Stimulated activated CD4-positive, alpha-beta T cell treated with anti-CD3 and anti-CD28 coated beads, Interleukin-4, amount 100 ng/mL, for 24 hours (primary cell): ENCODE data around the gene RELCH.

Experiments used
- DNase-seq: peaks from one replicate; pipeline ENCODE4 v3.0.0-alpha.2; 2020

The RELCH gene

GRCh38 chr18:62340996-62341395 lies 153.9 kb downstream of the RELCH start:
- DNase-seq, result no peak

GRCh38 chr18:62341473-62341872 lies 154.4 kb downstream of the RELCH start:
- DNase-seq, result no peak

DNA sequence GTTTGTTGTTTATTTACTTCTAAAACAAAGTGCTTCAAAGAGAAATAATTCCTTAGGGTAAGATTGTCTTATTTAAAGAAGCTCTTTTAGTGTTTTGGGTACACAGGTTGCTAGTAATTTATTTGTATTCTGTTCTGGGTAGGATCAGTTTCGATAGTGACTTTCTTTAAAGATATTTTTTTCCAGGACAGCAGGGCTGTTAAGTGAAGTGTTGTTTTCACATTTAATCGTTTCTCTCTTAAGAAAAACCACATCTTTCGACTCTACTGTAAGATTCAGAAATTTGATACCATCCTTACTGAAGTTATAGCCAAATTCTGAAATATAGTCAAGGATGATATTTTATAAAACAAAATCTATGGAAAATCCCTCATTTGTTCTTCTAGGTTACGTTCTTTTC lies 155.8 kb downstream of the RELCH start:
- DNase-seq, result no peak

- DNase-seq, result no peak
Observed at GRCh38 chr18:62343316-62343715, 156.3 kb downstream of the RELCH start.

DNA sequence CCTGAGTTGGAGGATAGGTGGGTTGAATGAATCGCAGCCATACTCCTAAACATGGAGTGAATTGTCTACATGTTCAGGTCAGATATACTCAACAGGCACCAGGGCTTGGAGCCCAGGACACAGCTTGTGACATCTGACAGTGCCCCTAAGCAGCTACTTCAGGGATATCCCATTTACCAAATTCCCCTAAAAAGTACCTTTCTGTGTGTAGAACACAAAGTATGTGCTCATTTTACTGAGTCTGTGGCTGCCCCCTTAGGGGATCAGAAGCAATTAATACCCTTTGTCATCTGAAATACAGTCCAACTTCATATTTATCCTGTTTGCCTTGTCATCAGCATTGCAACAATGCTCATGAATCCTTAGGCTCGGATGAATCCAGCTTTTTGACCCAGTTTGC lies 158.9 kb downstream of the RELCH start:
- DNase-seq, result no peak

- DNase-seq, result no peak
Observed at GRCh38 chr18:62346333-62347088, 159.5 kb downstream of the RELCH start.

DNA sequence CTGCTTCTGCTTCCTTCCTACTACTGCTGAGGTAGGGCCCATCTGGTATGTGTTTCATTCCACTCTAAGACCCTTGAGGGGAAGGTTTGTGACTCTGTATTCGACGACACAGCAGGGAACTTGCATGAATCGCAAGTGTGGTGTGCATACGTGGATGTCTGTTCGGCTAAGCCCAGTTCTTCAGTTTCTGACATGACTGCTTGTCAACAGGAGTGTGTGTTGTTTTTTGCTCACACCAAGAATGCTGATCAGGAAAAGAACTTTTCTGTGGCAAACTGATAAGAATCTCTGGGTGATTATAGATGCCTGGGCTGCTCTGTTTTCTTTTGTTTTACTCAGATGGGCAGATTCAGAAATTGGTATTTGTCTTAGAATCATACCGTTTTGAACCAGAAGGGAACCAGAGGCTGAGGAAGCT lies 160.0 kb downstream of the RELCH start:
- no peak for DNase-seq

- DNase-seq, result no peak
Observed at GRCh38 chr18:62348474-62348873, 161.4 kb downstream of the RELCH start.

GRCh38 chr18:62353170-62353569 lies 166.1 kb downstream of the RELCH start:
- no peak for DNase-seq

DNA sequence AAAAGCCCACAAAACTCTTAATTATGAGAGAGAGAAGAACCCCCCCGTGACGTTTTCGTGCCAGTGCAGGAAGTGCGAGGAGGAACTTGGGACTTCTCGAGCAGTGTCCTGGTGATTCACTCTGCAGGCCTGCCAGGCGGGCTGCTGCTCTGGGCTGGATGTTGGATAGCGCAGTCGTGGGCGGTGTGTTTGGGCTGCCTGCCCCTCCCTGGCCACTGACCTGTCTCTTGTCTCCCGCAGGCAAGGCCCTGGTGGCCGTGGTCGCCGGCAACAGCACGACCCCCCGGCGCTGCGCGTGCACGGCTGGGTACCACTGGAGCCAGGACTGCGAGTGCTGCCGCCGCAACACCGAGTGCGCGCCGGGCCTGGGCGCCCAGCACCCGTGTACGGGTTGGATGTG lies 167.1 kb downstream of the RELCH start:
- DNase-seq, result no peak

GRCh38 chr18:62357079-62357719 lies 170.1 kb downstream of the RELCH start:
- no peak for DNase-seq
